Measurements from ENCODE around the gene OR2T29.
"Not testable (repeated sequence)": the region's sequence is repeated elsewhere in the genome, so short reads cannot be mapped to it uniquely, and the experiment has no call there.

OR2T29 gene

GRCh38 chr1:248507773-248508172, 54.8 kb downstream of the OR2T29 start, which contains the start of gene OR2G6:
TSS of gene OR2G6 (plus strand) at chr1:248508073. CDS start at chr1:248521647, 13,574 bp downstream.
- DNase-seq, result not testable (repeated sequence)
